GM18858 (cell line): ENCODE results near the gene MRPL17.
"Not testable (repeated sequence)": the region's sequence is repeated elsewhere in the genome, so short reads cannot be mapped to it uniquely, and the experiment has no call there.

Experiments used
- ATAC-seq: cut with Tn5 transposase; IDR thresholded peaks from one replicate; pipeline ENCODE4 v1.9.1; 2021; ENCODE audit not compliant: unreplicated experiment

The MRPL17 gene

GRCh38 chr11:6684068-6684467, 928 bp upstream of the MRPL17 start:
- ATAC-seq: not testable (repeated sequence)

GRCh38 chr11:6682591-6682935, 577 bp downstream of the MRPL17 start:
- no peak for ATAC-seq

GRCh38 chr11:6681949-6682348, 1.2 kb downstream of the MRPL17 start:
- no peak for ATAC-seq

GRCh38 chr11:6681505-6681904, 1.6 kb downstream of the MRPL17 start:
- ATAC-seq: no peak

GRCh38 chr11:6677018-6677417, 6.1 kb downstream of the MRPL17 start:
- ATAC-seq: no peak

GRCh38 chr11:6674862-6675261, 8.3 kb downstream of the MRPL17 start:
- ATAC-seq: no peak

GRCh38 chr11:6674219-6674597, 8.9 kb downstream of the MRPL17 start:
- ATAC-seq: no peak

GRCh38 chr11:6673523-6674218, 9.5 kb downstream of the MRPL17 start:
- ATAC-seq: no peak

GRCh38 chr11:6671991-6672390, 11.1 kb downstream of the MRPL17 start:
- no peak for ATAC-seq

GRCh38 chr11:6670202-6670830, 12.8 kb downstream of the MRPL17 start:
- ATAC-seq: no peak

GRCh38 chr11:6667733-6668374, 15.3 kb downstream of the MRPL17 start:
- no peak for ATAC-seq

- ATAC-seq: no peak
Measured at GRCh38 chr11:6666302-6667183, 16.6 kb downstream of the MRPL17 start.

GRCh38 chr11:6664551-6664950, 18.6 kb downstream of the MRPL17 start:
- ATAC-seq: no peak

- no peak for ATAC-seq
Measured at GRCh38 chr11:6663794-6664469, 19.2 kb downstream of the MRPL17 start.

- no peak for ATAC-seq
Measured at GRCh38 chr11:6660712-6661111, 22.4 kb downstream of the MRPL17 start.

- ATAC-seq: no peak
Measured at GRCh38 chr11:6658647-6659046, 24.5 kb downstream of the MRPL17 start.

- no peak for ATAC-seq
Measured at GRCh38 chr11:6657346-6657745, 25.8 kb downstream of the MRPL17 start.

GRCh38 chr11:6656936-6657335, 26.2 kb downstream of the MRPL17 start:
- no peak for ATAC-seq

- no peak for ATAC-seq
Measured at GRCh38 chr11:6656584-6656915, 26.6 kb downstream of the MRPL17 start.

GRCh38 chr11:6655790-6656583, 27.2 kb downstream of the MRPL17 start, which contains the start of gene DCHS1:
TSS of gene DCHS1 (minus strand) at chr11:6655809. CDS start at chr11:6641613, 14,196 bp downstream.
- no peak for ATAC-seq
